Measurements from ENCODE around the gene SBF1. TPM values are rescaled to one million over a fixed set of nuclear protein-coding genes. Genes with fewer than 3 reads are reported as not detected.
A peak's percentile ranks its signal among the peaks of the same experiment; 100 is the strongest.

SBF1 gene
- total and polyA plus RNA-seq, 11 donors = 38.2 to 91.8 (median 63.2) TPM

DNA sequence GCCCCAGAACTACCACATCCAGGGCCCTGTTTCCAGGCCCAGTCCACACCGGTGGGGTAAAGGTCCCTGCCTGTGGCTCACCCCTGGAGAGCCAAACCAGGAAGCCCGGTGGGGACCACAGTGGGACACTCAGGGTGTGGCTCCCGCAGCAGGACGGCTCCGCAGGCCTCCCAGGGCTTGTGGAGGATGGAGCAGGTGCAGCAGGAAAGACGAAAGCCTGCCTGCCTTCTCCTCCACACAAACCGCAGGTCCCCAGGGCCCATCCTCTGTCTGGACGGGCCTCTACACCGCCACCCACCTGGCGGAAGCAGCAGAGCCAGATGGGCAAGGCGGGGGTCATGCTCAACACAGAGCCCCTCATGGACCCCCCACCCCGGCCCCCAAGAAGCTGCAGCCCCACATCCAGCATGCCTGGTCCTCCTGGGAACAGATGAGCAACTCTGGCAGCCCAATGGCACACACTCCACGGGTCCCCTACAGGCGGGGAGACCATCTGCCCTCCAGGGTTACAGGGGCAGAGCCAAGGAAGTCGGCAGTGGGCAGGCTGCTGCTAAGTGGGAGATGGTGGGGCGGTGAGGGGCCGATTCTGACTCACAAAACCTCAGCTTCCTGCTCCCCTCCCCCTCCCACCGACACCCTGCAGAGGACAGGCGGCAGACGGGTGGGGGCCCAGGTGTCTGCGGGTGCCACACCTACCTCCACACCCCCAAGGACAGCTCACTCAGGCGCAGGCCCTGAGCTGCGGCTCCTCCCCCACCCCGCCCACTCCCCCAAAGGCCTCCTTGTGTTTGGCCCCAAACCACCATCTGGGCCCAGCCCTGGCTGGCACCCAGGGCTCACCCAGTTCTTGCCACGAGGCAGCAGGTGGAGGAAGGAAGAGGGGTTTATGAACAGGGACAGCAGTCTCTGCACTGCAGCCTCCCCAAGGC lies 5.2 kb downstream of the SBF1 start:
- WGBS, 4 donors = 52 to 70% (median 62%) methylated on average over 12 to 25 of the region's 25 CpGs
- H3K9me3 ChIP-seq = no peaks in the 10 kb centered on the region
- peaks cover 0 to 63% (median 50%) of the 10 kb centered on the region in 12 donors for H3K4me1 ChIP-seq
- H3K27me3 ChIP-seq = no peaks in the 10 kb centered on the region
- ATAC-seq (peak in 2 of 4 donors; percentile 8 to 9), DNase-seq (peak in 2 of 5 donors; percentile 58 to 88)
- H3K4me3 ChIP-seq = peak overlapping the region in 1 of 12 donors; percentile 36
- no peak for TF ChIP-seq CTCF (IDR thresholded peaks at IDR 0.05)
- TF ChIP-seq POLR2A (IDR thresholded peaks at IDR 0.05) = no peak
- peak overlapping the region in 1 of 12 donors; percentile 81 for H3K27ac ChIP-seq
- intact Hi-C loops (cut with DNase I) = loop anchor here in 1 of 10 donors (10.0 kb wide), 1 partner anchor 245 kb away; no protein-coding TSS in a partner anchor
- H3K36me3 ChIP-seq = peaks cover 0 to 36% (median 31%) of the 10 kb centered on the region in 9 donors

GRCh38 chr22:50468626-50469025 lies 6.2 kb downstream of the SBF1 start:
- Histone ChIP-seq H3K4me1 (peaks cover 0 to 57% (median 44%) of the 10 kb centered on the region in 12 donors), H3K4me3 (no peak overlapping the region), H3K36me3 (peaks cover 2 to 46% (median 42%) of the 10 kb centered on the region in 9 donors), H3K27me3 (no peaks in the 10 kb centered on the region), H3K9me3 (no peaks in the 10 kb centered on the region), H3K27ac (peak overlapping the region in 1 of 12 donors; percentile 77)
- DNase-seq (no peak), ATAC-seq (no peak)
- TF ChIP-seq POLR2A (IDR thresholded peaks at IDR 0.05) (no peak), CTCF (IDR thresholded peaks at IDR 0.05) (no peak)
- intact Hi-C loops (cut with DNase I) = loop anchor here in 1 of 10 donors (10.0 kb wide), 1 partner anchor 244 kb away; no protein-coding TSS in a partner anchor
- 79 to 91% (median 84%) methylated on average over 8 of the region's 8 CpGs for WGBS, 4 donors

GRCh38 chr22:50467773-50468440 lies 6.9 kb downstream of the SBF1 start:
- no peak overlapping the region for H3K27ac ChIP-seq
- peaks cover 0 to 49% (median 37%) of the 10 kb centered on the region in 12 donors for H3K4me1 ChIP-seq
- H3K27me3 ChIP-seq = no peaks in the 10 kb centered on the region
- H3K36me3 ChIP-seq = peaks cover 2 to 53% (median 49%) of the 10 kb centered on the region in 9 donors
- 78 to 87% (median 84%) methylated on average over 13 to 22 of the region's 22 CpGs for WGBS, 4 donors
- H3K9me3 ChIP-seq = no peaks in the 10 kb centered on the region
- TF ChIP-seq CTCF (IDR thresholded peaks at IDR 0.05) (no peak), POLR2A (IDR thresholded peaks at IDR 0.05) (no peak)
- intact Hi-C loops (cut with DNase I) = loop anchor here in 1 of 10 donors (10.0 kb wide), 1 partner anchor 243 kb away; no protein-coding TSS in a partner anchor
- H3K4me3 ChIP-seq = no peak overlapping the region
- no peak for ATAC-seq
- DNase-seq = no peak

Measured in heart left ventricle (tissue), 16 donors.